NAMALWA (cell line): ENCODE data around the gene RPS6KB1.
"Not testable (repeated sequence)": the region's sequence is repeated elsewhere in the genome, so short reads cannot be mapped to it uniquely, and the experiment has no call there.

Source experiments
- DNase-seq: peaks from one replicate; pipeline ENCODE4 v3.0.0-alpha.2; 2015; ENCODE audit warnings: low spot score

The RPS6KB1 gene

GRCh38 chr17:59941131-59941530 is 48.2 kb downstream of the RPS6KB1 start:
- no peak for DNase-seq

- not testable (repeated sequence) for DNase-seq
Measured at GRCh38 chr17:59946433-59946832, 53.5 kb downstream of the RPS6KB1 start.

GRCh38 chr17:59947310-59947709 is 54.4 kb downstream of the RPS6KB1 start:
- peak; percentile 32 for DNase-seq

- DNase-seq: no peak
Measured at GRCh38 chr17:59950049-59950448, 57.1 kb downstream of the RPS6KB1 start.

- no peak for DNase-seq
Measured at GRCh38 chr17:59954856-59955255, 61.9 kb downstream of the RPS6KB1 start.

GRCh38 chr17:59959574-59959973 is 66.7 kb downstream of the RPS6KB1 start:
- DNase-seq: not testable (repeated sequence)

GRCh38 chr17:59962739-59963318 is 69.9 kb downstream of the RPS6KB1 start:
- no peak for DNase-seq

GRCh38 chr17:59963738-59964481 is 71.0 kb downstream of the RPS6KB1 start:
- DNase-seq: peak; percentile 74

- DNase-seq: peak; percentile 90
Measured at GRCh38 chr17:59964482-59965328, 71.8 kb downstream of the RPS6KB1 start, which contains the start of gene RNFT1. TSS of gene RNFT1 (minus strand) at chr17:59964740. CDS start at chr17:59964663, 77 bp downstream.

- not testable (repeated sequence) for DNase-seq
Measured at GRCh38 chr17:59971771-59972170, 78.8 kb downstream of the RPS6KB1 start.

GRCh38 chr17:59972778-59973177 is 79.9 kb downstream of the RPS6KB1 start:
- no peak for DNase-seq

- DNase-seq: not testable (repeated sequence)
Measured at GRCh38 chr17:59973483-59973882, 80.6 kb downstream of the RPS6KB1 start.

- not testable (repeated sequence) for DNase-seq
Measured at GRCh38 chr17:59975166-59975565, 82.2 kb downstream of the RPS6KB1 start.

GRCh38 chr17:59996608-59997007 is 103.7 kb downstream of the RPS6KB1 start:
- not testable (repeated sequence) for DNase-seq
